Mucosa of rectum (tissue), 2 donors: ENCODE measurements around the gene PRM3.
A peak's percentile ranks its signal among the peaks of the same experiment; 100 is the strongest.

Experiments
- H3K27ac ChIP-seq, 2 donors: one replicate each; pipeline ENCODE4 v1.7.0; 2013; ENCODE audit warnings: inconsistent platforms in 2 of 2, low read depth in 2 of 2, low read length in 2 of 2
- H3K27me3 ChIP-seq, 2 donors: one replicate each; pipeline ENCODE4 v1.7.0; 2013; ENCODE audit warnings: low read length in 2 of 2; ENCODE audit not compliant: control insufficient read depth in 2 of 2, insufficient read depth in 2 of 2
- H3K36me3 ChIP-seq, 2 donors: one replicate each; pipeline ENCODE4 v1.7.0; 2013; ENCODE audit warnings: low read length in 2 of 2; ENCODE audit not compliant: control insufficient read depth in 2 of 2, insufficient read depth in 2 of 2
- H3K4me1 ChIP-seq, 2 donors: one replicate each; pipeline ENCODE4 v1.7.0; 2013; ENCODE audit warnings: low read length in 2 of 2, mild to moderate bottlenecking in 1 of 2; ENCODE audit not compliant: control insufficient read depth in 2 of 2, insufficient read depth in 2 of 2
- H3K4me3 ChIP-seq, 2 donors: one replicate each; pipeline ENCODE4 v1.7.0; 2013; ENCODE audit warnings: low read length in 2 of 2
- H3K9ac ChIP-seq, 2 donors: one replicate each; pipeline ENCODE4 v1.7.0; 2013; ENCODE audit warnings: low read length in 2 of 2, low read depth in 1 of 2, mild to moderate bottlenecking in 1 of 2
- H3K9me3 ChIP-seq, 2 donors: one replicate each; pipeline ENCODE4 v1.7.0; 2013; ENCODE audit warnings: low read length in 2 of 2; ENCODE audit not compliant: control insufficient read depth in 2 of 2
- donor health status: healthy.
- donor health status: Normal muscosa, but diverticular disease.

PRM3 gene

DNA sequence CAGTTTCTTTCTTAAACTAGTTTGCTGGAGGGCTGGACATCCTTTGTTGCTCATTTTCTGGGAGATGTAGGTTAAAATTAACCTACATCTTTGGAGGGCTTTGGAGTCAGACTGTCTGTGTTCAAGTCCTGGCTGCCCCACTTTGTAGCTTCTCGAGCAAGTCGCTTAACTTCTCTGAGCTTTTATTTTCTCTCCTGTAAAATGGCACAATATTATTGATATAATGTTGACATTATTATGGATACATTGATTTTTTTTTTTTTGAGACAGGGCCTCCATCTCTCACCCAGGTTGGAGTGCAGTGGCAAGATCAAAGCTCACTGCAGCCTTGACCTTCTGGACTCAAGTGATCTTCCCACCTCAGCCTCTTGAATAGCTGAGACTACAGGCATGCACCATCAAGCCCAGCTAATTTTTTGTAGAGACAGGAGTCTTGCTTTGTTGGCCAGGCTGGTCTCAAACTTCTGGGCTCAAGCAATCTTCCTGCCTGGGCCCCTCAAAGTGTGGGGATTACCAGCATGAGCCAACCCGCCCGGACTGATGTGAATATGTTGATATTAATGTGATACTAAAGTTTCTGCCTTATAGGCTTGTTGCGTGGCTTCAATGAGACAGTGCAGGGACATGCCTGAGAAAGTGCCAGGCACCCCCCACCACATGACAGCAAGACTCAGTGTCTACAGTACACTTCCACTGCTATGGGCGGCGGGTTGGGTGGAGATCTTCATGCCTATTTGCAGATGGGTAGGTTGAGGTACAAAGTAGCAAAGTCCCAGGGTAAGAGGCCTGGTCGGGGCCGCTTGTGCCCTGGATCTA lies 40.3 kb upstream of the PRM3 start:
- Histone ChIP-seq H3K4me1 (peaks cover 9 to 13% of the 10 kb centered on the region in 2 donors), H3K27ac (no peak overlapping the region), H3K4me3 (no peak overlapping the region), H3K36me3 (no peaks in the 10 kb centered on the region), H3K9ac (no peak overlapping the region), H3K27me3 (no peaks in the 10 kb centered on the region), H3K9me3 (no peaks in the 10 kb centered on the region)

DNA sequence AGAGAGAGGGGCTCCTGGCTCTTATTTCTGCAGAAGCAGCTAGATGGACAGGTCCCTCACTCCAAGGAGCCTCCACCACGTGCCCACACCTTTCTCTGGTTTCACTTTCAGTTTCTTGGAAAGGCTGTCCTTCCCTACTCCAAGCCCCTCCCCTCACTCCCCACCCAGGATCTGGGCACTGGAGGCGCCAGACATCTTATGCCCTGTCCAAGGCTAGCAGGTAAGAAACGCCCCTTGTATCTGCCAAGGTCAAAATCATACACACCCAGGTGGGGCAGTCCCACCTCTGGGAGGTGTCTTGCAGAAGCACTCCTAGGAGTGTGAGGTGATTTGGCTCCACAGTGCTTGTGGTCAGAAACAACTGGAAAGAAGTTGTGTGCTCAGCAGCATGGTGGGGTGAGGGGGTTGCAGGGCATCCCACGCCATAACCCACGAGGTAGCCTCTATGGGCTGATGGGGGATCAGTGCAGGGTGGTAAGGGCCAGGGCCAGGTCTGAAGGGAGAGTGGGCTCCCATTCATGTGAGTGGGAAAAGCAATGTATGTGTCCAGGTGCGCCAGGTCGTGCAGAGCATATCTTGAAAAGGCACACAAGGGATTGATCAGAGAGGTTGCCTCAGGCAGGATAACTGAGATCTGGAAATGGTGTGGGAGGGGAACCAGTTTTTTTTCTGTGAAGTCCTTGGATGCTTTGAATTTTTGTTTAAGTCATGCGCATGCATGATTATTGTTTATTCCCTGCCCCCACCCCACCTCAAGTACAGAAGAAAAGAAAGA lies 39.5 kb upstream of the PRM3 start:
- no peaks in the 10 kb centered on the region for H3K9me3 ChIP-seq
- H3K9ac ChIP-seq: no peak overlapping the region
- no peaks in the 10 kb centered on the region for H3K27me3 ChIP-seq
- H3K4me3 ChIP-seq: no peak overlapping the region
- no peak overlapping the region for H3K27ac ChIP-seq
- H3K4me1 ChIP-seq: peaks cover 9 to 18% of the 10 kb centered on the region in 2 donors
- no peaks in the 10 kb centered on the region for H3K36me3 ChIP-seq

DNA sequence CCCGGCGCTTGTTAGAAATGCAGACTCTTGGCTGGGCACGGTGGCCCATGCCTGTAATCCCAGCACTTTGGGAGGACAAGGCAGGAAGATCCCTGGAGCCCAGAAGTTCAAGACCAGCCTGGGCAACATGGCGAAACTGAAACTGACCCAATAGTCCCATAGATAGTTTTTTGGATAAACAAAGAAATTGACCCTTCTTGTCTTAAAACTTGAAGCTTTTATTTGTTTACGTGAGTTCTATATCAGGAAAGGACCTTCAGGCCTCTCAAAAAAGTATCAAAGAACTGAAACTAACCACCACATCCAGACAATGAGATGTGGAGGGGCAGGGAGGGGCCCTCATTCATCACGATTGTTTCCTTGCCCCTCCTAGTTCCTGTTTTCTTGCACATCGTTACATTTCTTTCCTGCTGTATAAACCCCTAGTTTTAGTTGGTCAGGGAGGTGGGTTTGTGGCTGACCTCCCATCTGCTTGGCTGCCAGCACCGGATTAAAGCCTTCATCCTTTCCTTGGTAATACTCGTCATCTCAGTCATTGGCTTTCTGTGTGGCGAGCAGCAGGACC lies 37.6 kb upstream of the PRM3 start:
- H3K4me1 ChIP-seq: peaks cover 9 to 21% of the 10 kb centered on the region in 2 donors
- H3K9ac ChIP-seq: no peak overlapping the region
- no peaks in the 10 kb centered on the region for H3K27me3 ChIP-seq
- H3K4me3 ChIP-seq: peak overlapping the region in 1 of 2 donors; percentile 26
- peak overlapping the region; percentile 33 to 52 for H3K27ac ChIP-seq
- no peaks in the 10 kb centered on the region for H3K9me3 ChIP-seq
- no peaks in the 10 kb centered on the region for H3K36me3 ChIP-seq

DNA sequence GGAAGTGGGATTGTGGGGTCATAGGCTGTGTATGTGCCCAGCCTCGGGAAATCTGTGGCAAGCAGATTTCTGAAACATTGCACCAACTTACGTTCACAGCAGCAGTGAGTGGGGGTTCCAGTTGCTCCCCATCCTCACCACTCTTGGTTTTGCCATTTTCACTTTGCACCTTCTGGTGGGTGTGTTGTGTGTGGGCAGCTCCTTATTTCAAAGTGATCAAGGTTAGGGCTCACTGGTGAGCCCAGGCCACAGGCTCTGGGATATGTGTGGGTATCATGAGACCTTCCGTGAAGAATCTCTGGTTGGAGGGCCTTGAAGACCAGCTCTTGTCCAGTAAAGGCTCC lies 37.2 kb upstream of the PRM3 start:
- Histone ChIP-seq H3K4me1 (peaks cover 9 to 21% of the 10 kb centered on the region in 2 donors), H3K36me3 (no peaks in the 10 kb centered on the region), H3K27ac (peak overlapping the region; percentile 33 to 52), H3K9ac (no peak overlapping the region), H3K27me3 (no peaks in the 10 kb centered on the region), H3K4me3 (no peak overlapping the region), H3K9me3 (no peaks in the 10 kb centered on the region)

DNA sequence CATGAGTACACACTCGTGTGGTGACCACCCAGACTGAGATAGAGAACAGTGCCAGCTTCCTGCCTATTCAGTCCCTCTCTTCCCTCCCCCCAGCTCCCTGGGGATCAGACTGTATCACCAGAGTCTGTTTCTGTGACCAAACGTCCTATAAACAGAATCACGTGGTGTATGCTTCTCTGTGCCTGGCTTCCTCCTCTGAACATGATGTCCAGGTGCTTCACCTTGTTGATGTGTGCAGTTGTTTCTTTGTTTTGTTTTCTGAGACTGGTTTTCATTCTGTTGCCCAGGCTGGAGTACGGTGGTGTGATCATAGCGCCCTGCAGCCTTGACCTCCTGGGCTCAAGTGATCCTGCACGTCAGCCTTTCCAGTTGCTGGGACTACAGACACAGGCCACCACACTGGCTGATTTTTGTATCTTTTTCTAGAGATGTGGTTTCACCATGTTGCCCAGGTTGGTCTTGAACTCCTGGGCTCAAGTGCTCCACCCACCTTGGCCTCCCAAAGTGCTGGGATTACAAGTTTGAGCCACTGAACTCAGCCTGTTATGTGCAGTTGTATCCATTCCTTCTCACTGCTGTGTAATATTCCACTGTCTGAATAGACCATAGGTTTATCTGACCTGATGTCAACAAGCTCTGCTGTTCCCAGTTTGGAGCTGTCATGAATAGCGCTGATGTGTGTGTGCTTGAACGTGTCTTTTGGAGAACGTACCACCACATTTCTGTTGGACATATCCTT lies 36.6 kb upstream of the PRM3 start:
- H3K27ac ChIP-seq: peak overlapping the region in 1 of 2 donors; percentile 52
- H3K4me1 ChIP-seq: peaks cover 9 to 21% of the 10 kb centered on the region in 2 donors
- no peak overlapping the region for H3K4me3 ChIP-seq
- H3K9me3 ChIP-seq: no peaks in the 10 kb centered on the region
- H3K36me3 ChIP-seq: no peaks in the 10 kb centered on the region
- no peaks in the 10 kb centered on the region for H3K27me3 ChIP-seq
- no peak overlapping the region for H3K9ac ChIP-seq

DNA sequence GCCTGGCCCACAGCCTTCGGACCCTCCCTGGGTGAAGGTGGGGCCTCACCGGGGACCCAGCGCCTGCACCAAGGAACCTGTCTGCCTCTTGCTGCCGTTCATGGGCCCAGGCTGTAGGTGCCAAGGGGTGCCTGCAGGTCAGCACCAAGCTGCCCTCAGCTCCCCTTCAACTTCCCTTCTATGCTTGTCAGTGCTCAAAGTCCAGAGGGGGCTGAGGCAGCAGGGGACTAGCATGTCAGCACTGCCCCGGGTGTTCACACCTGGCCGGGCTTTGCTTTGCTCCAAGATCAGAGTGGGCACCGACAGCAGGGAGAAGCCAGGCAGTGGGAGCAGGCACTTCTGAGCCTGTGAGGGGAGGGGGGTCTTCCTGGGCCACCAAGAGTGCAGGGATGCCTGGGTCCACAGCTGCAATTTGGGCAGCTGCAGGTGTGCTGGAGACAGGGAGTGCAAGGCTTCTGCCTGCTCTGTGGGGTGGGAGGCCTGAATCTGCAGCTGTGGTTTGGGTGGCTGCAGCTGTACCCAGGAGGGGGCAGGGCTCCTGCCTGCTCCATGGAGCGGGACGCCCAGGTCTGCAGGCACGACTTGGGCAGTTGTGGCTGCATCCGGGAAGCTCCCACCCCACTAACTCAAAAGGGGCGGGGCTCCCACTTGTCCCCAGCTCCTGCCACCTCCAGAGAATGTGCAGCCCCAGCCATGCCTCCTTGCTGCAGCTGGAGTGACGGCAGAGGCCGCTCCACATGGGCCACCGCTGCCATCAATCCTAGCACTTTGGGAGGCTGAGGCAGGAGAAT lies 35.3 kb upstream of the PRM3 start:
- no peak overlapping the region for H3K9ac ChIP-seq
- H3K27me3 ChIP-seq: no peaks in the 10 kb centered on the region
- no peak overlapping the region for H3K27ac ChIP-seq
- H3K4me1 ChIP-seq: peaks cover 9 to 21% of the 10 kb centered on the region in 2 donors
- no peak overlapping the region for H3K4me3 ChIP-seq
- H3K36me3 ChIP-seq: no peaks in the 10 kb centered on the region
- no peaks in the 10 kb centered on the region for H3K9me3 ChIP-seq

DNA sequence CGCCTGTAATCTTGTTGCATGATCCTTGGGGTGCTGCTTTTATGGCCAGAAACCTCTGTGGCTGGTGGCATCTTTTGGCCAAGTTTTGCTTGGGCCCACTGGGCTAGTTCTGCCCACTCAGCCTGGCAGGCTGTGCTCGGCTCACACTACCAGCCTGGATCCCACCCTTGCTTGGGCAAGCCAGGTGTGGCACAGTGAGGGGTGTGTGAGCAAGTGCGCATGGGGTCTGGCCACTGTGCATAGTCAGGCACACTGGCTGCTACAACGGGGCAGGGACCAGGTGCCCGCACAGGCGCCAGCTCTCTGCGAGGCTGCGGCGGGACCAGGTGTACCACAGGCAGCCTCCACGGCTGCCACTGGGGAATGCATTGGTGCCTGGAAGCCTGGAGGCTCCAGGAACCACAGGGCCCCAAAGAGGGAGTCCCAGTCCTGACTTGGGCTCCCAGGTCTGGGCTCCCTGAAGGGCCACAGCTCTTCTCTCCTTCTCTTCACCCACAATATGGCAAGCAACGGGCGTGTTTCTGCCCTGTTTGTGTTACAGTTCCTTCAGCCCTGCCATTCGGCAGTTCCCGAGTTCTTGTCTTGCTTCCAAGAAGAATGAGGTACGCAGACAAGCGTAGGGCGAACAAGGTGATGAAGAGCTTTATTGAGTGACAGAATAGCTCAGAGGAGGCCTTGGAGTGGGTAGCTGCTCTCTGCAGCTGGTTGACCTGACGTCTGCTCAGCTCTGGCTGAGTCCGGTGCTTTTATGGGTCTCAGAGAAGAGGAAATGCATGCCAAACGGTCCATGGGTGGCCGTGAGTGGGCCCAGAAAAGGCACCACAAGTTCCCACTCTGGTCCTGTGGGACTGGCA lies 34.4 kb upstream of the PRM3 start:
- H3K4me3 ChIP-seq: no peak overlapping the region
- H3K27me3 ChIP-seq: no peaks in the 10 kb centered on the region
- peaks cover 6 to 18% of the 10 kb centered on the region in 2 donors for H3K4me1 ChIP-seq
- peak overlapping the region; percentile 6 to 23 for H3K27ac ChIP-seq
- no peak overlapping the region for H3K9ac ChIP-seq
- no peaks in the 10 kb centered on the region for H3K36me3 ChIP-seq
- no peaks in the 10 kb centered on the region for H3K9me3 ChIP-seq

DNA sequence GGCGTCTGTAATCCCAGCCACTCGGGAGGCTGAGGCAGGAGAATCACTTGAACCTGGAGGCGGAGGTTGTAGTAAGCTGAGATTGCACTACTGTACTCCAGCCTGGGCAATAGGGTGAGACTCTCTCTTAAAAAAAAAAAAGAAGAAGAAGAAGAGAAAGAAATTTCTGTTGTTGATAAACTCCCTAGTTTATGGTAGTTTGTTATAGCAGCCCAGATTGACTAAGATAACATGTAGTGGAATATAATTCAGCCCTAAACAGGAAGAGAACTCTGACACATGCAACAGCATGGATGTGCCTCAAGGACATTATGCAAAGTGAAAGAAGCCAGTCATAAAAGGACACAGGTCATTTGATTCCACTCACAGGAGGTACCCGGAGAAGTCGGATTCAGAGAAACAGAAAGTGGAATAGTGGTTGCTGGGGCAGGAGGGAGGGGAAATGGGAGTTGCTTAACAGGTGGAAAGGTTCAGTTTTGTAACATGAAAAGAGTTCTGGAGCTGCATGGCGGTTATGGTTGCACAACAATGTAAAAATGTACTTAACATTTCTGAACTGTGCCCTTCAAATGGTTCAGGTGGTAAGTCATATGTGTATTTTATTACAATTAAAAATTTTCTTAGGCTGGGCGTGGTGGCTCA lies 33.7 kb upstream of the PRM3 start:
- H3K4me1 ChIP-seq: peaks cover 5 to 12% of the 10 kb centered on the region in 2 donors
- peak overlapping the region in 1 of 2 donors; percentile 23 for H3K27ac ChIP-seq

More for the DNA sequence above, 33.7 kb upstream of the PRM3 start:
- Histone ChIP-seq H3K27me3 (no peaks in the 10 kb centered on the region), H3K4me3 (no peak overlapping the region), H3K36me3 (no peaks in the 10 kb centered on the region), H3K9me3 (no peaks in the 10 kb centered on the region), H3K9ac (no peak overlapping the region)
